HuH-7 (cell line): ENCODE measurements around the gene IL32.
"Not testable (repeated sequence)": the region's sequence is repeated elsewhere in the genome, so short reads cannot be mapped to it uniquely, and the experiment has no call there.

Experiments used
- DNase-seq: peaks from one replicate; pipeline ENCODE4 v3.0.0; 2011; ENCODE audit warnings: low spot score

The IL32 gene

DNA sequence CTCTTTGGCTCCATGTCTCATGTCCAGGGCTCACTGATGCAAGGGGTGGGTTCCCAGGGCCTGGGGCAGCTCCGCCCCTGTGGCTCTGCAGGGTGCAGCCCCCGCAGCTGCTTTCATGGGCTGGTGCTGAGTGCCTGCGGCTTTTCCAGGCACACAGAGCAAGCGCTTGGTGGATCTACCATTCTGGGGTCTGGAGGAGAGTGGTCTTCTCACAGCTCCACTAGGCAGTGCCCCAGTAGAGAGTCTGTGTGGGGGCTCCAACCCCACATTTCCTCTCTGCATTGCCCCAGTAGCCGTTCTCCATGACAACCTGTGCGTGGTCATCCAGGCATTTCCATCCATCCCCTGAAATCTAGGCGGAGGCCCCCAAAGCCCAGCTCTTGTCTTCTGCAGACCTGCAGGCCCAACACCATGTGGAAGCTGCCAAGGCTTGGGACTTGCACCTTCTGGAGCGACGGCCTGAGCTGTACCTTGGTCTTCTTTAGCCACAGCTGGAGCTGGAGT lies 5.2 kb downstream of the IL32 start:
- no peak for DNase-seq

- no peak for DNase-seq
Observed at GRCh38 chr16:3071655-3072054, 6.2 kb downstream of the IL32 start.

GRCh38 chr16:3072148-3072547 lies 6.7 kb downstream of the IL32 start:
- DNase-seq, result not testable (repeated sequence)

DNA sequence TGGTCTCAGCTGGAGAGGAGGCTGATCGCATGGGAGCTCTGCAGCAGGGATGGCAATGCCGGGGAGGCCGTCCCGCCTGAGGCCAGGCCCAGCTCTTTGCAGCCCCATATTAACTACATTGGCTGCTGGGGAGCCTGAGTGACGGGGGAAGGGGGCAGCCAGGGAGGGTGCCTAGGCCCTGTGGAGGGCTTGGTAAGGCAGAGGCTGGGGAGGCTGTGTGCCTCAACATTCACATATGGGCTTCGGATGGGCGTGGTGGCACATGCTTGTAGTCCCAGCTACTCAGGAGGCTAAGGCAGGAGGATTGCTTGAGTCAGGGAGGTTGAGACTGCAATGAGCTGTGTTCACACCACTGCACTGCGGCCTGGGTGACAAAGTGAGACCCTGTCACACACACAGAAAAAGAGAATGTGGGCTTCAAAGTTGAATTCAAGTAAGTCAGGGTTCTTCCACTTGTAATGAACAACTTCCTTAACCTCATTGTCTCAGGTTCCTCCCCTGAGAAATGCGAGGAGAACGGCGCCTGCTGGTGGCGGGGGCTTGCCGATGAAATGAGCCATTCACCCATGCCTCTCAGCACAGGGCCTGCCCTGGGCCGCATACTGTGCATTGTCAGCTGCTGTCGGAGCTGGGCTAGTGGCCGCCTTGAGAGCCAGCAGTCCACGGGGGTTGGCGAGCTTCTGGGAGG lies 7.3 kb downstream of the IL32 start:
- DNase-seq, result not testable (repeated sequence)

- DNase-seq, result no peak
Observed at GRCh38 chr16:3073448-3073847, 8.0 kb downstream of the IL32 start.

GRCh38 chr16:3074860-3075522 lies 9.6 kb downstream of the IL32 start:
- no peak for DNase-seq

- no peak for DNase-seq
Observed at GRCh38 chr16:3075523-3075915, 10.1 kb downstream of the IL32 start.

- DNase-seq, result not testable (repeated sequence)
Observed at GRCh38 chr16:3075946-3076345, 10.5 kb downstream of the IL32 start.

GRCh38 chr16:3076577-3076976 lies 11.1 kb downstream of the IL32 start:
- DNase-seq, result no peak

GRCh38 chr16:3080024-3080423 lies 14.6 kb downstream of the IL32 start:
- DNase-seq, result no peak

GRCh38 chr16:3081957-3082356 lies 16.5 kb downstream of the IL32 start:
- DNase-seq, result not testable (repeated sequence)

DNA sequence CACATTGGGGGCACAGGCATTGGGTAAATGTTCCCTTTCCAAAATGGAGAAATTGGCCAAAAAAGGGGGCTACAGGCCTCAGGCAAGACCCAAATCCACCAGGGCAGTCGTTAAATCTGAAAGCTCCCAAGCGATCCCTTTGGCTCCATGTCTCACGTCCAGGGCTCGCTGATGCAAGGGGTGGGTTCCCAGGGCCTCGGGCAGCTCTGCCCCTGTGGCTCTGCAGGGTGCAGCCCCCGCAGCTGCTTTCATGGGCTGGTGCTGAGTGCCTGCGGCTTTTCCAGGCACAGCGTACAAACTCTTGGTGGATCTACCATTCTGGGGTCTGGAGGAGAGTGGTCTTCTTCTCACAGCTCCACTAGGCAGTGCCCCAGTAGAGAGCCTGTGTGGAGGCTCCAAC lies 18.0 kb downstream of the IL32 start:
- DNase-seq, result not testable (repeated sequence)

- no peak for DNase-seq
Observed at GRCh38 chr16:3084491-3084890, 19.1 kb downstream of the IL32 start.

DNA sequence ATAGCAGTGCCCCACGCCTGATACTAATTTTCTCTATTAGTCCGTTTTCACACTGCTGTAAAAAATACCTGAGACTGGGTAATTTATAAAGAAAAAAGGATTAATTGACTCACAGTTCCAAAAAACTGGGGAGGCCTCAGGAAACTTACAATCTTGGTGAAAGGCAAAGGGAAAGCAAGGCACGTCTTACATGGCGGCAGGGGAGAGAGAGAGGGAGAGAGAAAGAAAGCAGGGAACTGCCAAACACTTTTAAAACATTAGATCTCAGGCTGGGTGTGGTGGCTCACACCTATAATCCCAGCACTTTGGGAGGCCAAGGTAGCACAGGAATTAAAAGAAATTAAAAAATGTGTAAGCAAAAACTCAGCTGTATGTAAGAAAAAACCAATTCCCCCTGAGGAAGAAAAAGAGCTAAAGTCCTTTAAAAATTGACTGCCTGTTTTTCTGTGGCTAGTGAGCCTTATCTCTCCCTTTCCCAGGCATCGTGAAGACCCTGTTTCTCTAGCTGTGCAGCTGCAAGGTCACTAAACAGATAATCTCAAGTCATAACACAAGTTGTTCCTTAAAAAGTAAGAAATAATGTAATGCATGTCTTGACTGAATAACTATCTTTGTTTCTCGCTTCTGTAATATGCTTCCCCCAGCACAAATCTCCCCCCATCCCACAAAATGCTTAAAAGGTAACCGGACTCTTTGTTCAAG lies 19.7 kb downstream of the IL32 start:
- DNase-seq, result no peak

DNA sequence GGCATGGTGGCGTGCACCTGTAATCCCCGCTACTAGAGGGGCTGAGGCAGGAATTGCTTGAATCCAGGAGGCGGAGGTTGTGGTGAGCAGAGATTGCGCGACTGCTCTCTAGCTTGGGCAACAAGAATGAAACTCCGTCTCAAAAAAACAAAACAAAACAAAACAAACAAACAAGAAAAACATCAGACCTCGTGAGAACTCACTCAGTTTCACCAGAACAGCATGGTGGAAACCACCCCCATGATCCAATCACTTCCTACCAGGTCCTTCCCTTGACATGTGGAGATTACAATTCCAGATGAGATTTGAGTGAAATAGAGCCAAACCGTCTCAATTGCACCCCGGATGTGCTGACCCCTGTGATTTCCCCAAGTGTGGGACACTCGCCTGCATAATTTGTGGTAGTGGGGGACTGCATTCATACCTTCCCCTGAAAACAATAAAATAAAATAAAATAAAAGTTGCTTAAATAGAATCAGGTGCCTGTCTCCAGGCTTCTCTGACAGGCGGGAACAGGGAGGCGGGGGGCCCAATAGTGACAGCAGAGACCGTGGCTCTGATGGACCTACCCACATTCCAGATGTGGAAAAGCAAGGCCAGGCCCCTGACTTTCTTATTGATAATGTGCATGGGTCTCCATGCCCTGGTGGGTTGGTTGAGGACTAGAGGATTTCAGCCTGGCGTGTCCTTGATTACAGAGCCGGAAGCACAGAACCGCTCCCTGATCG lies 20.6 kb downstream of the IL32 start:
- no peak for DNase-seq

GRCh38 chr16:3086596-3087242 lies 21.3 kb downstream of the IL32 start:
- DNase-seq, result no peak

- DNase-seq, result no peak
Observed at GRCh38 chr16:3087243-3088235, 22.1 kb downstream of the IL32 start.

DNA sequence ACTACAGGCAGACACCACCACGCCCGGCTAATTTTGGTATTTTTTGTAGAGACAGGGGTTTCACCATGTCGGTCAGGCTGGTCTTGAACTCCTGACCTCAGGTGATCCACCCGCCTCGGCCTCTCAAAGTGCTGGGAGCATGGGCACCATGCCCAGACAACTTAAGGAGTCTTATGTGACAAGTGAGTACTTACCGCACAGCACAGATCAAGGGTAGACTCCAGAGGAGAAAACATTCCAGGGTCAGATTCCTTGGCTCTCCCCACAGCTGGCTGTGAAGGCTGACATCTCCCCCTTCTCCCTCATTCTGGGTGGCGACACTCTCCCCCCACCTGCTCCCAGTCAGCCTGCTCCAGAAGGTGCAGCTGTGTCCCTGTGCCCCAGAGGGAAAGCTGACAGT lies 23.0 kb downstream of the IL32 start:
- no peak for DNase-seq

DNA sequence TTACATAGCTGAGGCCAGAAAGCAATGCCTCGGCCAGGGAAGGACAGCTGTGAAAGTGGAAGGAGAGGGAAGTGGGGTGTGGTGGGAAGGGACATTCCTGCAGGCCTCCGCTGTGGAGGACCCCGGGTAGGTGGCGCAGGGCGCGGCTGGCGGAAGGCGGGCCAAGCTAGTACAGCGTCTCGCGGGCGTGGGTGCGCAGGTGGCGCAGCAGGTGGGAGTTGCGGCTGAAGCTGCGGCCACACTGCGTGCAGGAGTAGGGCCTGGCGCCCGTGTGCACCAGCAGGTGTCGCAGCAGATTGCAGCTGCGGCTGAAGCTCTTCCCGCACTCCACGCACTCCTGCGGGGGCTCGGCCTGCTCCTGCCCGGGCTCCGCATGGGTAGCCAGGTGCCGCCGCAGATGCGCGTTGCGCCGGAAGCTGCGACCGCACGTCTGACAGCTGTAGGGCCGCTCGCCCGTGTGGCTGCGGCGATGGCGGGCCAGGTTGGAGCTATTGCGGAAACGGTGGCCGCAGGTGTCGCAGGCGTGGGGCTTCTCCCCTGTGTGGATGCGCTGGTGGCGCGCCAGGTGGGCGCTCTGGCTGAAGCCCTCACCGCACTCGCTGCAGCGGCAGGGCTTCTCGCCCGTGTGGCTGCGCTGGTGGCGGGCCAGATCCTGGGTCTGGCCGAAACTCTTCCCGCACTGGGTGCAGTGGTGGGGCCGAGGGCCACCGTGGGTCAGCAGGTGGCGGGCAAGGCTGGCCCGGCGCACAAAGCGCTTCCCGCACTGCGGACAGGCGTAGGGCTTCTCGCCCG lies 23.7 kb downstream of the IL32 start:
- no peak for DNase-seq
